Measurements from ENCODE around the gene CST1.

GRCh38 chr20:23721962-23722361, 28.8 kb downstream of the CST1 start:
- TF ChIP-seq CTCF (IDR thresholded peaks at IDR 0.05; ENCODE audit: poor library complexity) (no peak), EZH2phosphoT487 (IDR thresholded peaks at IDR 0.05; ENCODE audit: low read depth, severe bottlenecking, unreplicated experiment) (no peak)

Data from hepatocyte (in vitro differentiated cells).